HepG2 (cell line): ENCODE results near the gene CFAP92.

ENCODE experiments used
- CTCF ChIP-seq: sonication (generic); formaldehyde crosslinking; IDR thresholded peaks from 2 replicates; pipeline ENCODE4 v1.5.0; 2020; ENCODE audit warnings: mild to moderate bottlenecking, missing genetic modification reagents, moderate library complexity
- EZH2 ChIP-seq: conservative IDR thresholded peaks from 2 replicates; pipeline ENCODE4 v1.6.1; 2012; ENCODE audit warnings: mild to moderate bottlenecking, low read depth, low read length, moderate library complexity
- FOXM1 ChIP-seq: sonication (generic); formaldehyde crosslinking; IDR thresholded peaks from 2 replicates; pipeline ENCODE4 v1.5.0; 2020; ENCODE audit warnings: missing genetic modification reagents
- SOX13 ChIP-seq, 3 experiments: fragments of 450-650 bp in 1 of 3; sonication (generic) in 1 of 3; formaldehyde crosslinking in 1 of 3; IDR thresholded peaks in 2 of 3; conservative IDR thresholded peaks in 1 of 3; 2 replicates each; pipeline versions ENCODE4 v1.5.0 to v1.6.1; 2016 to 2020; ENCODE audit warnings: antibody characterized with exemption in 1 of 3, mild to moderate bottlenecking in 1 of 3, missing compliant biosample characterization in 1 of 3, missing genetic modification reagents in 1 of 3, moderate library complexity in 1 of 3
- XBP1 ChIP-seq: sonication (generic); formaldehyde crosslinking; IDR thresholded peaks from 2 replicates; pipeline ENCODE4 v1.5.0; 2020; ENCODE audit warnings: missing genetic modification reagents
- ZBTB21 ChIP-seq: sonication (generic); formaldehyde crosslinking; IDR thresholded peaks from 2 replicates; pipeline ENCODE4 v1.4.0; 2020; ENCODE audit warnings: missing genetic modification reagents
- ZNF317 ChIP-seq: sonication (generic); formaldehyde crosslinking; IDR thresholded peaks from 2 replicates; pipeline ENCODE4 v1.5.0; 2020; ENCODE audit warnings: mild to moderate bottlenecking, missing genetic modification reagents
- ZNF33A ChIP-seq: sonication (generic); formaldehyde crosslinking; IDR thresholded peaks from 2 replicates; pipeline ENCODE4 v1.5.1; 2020; ENCODE audit warnings: missing genetic modification reagents, mild to moderate bottlenecking, moderate library complexity, borderline replicate concordance
- TF ChIP-seq, protein P1 (sequence below): sonication (generic); formaldehyde crosslinking; IDR thresholded peaks from 2 replicates; pipeline ENCODE4 v1.4.0; 2020; ENCODE audit warnings: mild to moderate bottlenecking, missing genetic modification reagents
- TF ChIP-seq, protein P2 (sequence below): IDR thresholded peaks from 2 replicates; pipeline ENCODE4 v1.6.1; 2012; ENCODE audit warnings: low read length, improper control_type of control experiment

DNA sequence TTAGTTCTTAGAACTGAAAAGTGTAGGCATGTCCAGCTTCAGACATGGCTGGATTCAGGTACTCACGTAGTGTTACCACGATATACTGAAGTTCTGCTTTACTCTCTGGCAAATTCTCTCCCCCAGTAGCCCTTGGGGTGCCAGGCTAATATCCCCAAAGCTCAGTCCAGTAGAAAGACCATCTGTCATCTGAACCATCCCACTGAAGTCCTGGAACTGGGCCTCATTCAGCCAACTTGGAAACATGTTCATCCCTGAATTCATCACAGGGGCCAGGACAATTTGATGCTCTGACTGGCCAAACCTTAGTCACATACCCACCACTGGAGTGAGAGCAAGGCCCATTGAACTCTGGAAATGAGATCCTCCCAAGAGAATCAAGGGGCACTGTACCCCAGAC, 15.4 kb upstream of the CFAP92 start:
- TF ChIP-seq EZH2 (no peak), CTCF (CRISPR knock-in tag) (no peak), FOXM1 (CRISPR knock-in tag) (no peak), SOX13 (IDR thresholded peaks at IDR 0.05) (no peak), SOX13 (CRISPR knock-in tag; conservative IDR thresholded peaks at IDR 0.05 in 1 of 2, IDR thresholded peaks at IDR 0.05 in 1 of 2) (no peak), ZNF317 (no peak), ZNF33A (CRISPR knock-in tag) (no peak), ZBTB21 (CRISPR knock-in tag) (no peak), XBP1 (no peak)
- TF ChIP-seq, protein P1, sequence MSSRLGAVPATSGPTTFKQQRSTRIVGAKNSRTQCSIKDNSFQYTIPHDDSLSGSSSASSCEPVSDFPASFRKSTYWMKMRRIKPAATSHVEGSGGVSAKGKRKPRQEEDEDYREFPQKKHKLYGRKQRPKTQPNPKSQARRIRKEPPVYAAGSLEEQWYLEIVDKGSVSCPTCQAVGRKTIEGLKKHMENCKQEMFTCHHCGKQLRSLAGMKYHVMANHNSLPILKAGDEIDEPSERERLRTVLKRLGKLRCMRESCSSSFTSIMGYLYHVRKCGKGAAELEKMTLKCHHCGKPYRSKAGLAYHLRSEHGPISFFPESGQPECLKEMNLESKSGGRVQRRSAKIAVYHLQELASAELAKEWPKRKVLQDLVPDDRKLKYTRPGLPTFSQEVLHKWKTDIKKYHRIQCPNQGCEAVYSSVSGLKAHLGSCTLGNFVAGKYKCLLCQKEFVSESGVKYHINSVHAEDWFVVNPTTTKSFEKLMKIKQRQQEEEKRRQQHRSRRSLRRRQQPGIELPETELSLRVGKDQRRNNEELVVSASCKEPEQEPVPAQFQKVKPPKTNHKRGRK = no peak
- TF ChIP-seq, protein P2, sequence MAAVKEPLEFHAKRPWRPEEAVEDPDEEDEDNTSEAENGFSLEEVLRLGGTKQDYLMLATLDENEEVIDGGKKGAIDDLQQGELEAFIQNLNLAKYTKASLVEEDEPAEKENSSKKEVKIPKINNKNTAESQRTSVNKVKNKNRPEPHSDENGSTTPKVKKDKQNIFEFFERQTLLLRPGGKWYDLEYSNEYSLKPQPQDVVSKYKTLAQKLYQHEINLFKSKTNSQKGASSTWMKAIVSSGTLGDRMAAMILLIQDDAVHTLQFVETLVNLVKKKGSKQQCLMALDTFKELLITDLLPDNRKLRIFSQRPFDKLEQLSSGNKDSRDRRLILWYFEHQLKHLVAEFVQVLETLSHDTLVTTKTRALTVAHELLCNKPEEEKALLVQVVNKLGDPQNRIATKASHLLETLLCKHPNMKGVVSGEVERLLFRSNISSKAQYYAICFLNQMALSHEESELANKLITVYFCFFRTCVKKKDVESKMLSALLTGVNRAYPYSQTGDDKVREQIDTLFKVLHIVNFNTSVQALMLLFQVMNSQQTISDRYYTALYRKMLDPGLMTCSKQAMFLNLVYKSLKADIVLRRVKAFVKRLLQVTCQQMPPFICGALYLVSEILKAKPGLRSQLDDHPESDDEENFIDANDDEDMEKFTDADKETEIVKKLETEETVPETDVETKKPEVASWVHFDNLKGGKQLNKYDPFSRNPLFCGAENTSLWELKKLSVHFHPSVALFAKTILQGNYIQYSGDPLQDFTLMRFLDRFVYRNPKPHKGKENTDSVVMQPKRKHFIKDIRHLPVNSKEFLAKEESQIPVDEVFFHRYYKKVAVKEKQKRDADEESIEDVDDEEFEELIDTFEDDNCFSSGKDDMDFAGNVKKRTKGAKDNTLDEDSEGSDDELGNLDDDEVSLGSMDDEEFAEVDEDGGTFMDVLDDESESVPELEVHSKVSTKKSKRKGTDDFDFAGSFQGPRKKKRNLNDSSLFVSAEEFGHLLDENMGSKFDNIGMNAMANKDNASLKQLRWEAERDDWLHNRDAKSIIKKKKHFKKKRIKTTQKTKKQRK = no peak
